ENCODE data around the gene DISC1. TPM values are rescaled to one million over a fixed set of nuclear protein-coding genes. Genes with fewer than 3 reads are reported as not detected.
"Not testable (repeated sequence)": the region's sequence is repeated elsewhere in the genome, so short reads cannot be mapped to it uniquely, and the experiment has no call there.

DISC1 gene
- total and polyA plus RNA-seq, 2 donors (not counting 1 experiment from before 2014, with no cell fraction given), result 2.7 to 4.3 TPM

GRCh38 chr1:231642061-231642460, 15.5 kb downstream of the DISC1 start:
- POLR2A ChIA-PET; H3K4me3 Mint-ChIP-seq; H3K9me3 Mint-ChIP-seq (ENCODE audit: insufficient read depth); H3K4me1 Mint-ChIP-seq; H3K27me3 Mint-ChIP-seq; H3K4me2 ChIP-seq (replicated peaks; ENCODE audit: low read depth, low read length, poor library complexity, severe bottlenecking); CTCF ChIA-PET; H4K20me1 ChIP-seq (ENCODE audit: control insufficient read depth, insufficient read depth, low read length, poor library complexity, severe bottlenecking); H3K4me3 ChIP-seq (ENCODE audit: control extremely low read depth in 1 of 5, extremely low read depth in 1 of 5, insufficient read depth in 1 of 5, low read depth in 2 of 5, low read length in 4 of 5); H3K27ac Mint-ChIP-seq; ATAC-seq (ENCODE audit: low read depth); H3K27me3 ChIP-seq (replicated peaks in 1 of 4; ENCODE audit: control extremely low read depth in 1 of 4, control insufficient read depth in 3 of 4, insufficient read depth in 4 of 4, low read length in 3 of 4); H2AFZ ChIP-seq (ENCODE audit: insufficient read depth, low read depth, low read length, poor library complexity, severe bottlenecking); H3K79me2 ChIP-seq (ENCODE audit: control insufficient read depth, insufficient read depth, low read length); DNase-seq; intact Hi-C loops (cut with micrococcal nuclease); H3K4me1 ChIP-seq (ENCODE audit: control insufficient read depth in 2 of 2, insufficient read depth in 2 of 2, low read length in 2 of 2); H3K36me3 ChIP-seq (replicated peaks in 1 of 2; ENCODE audit: control extremely low read depth in 1 of 2, control insufficient read depth in 1 of 2, extremely low read depth in 1 of 2, insufficient read depth in 2 of 2, low read length in 1 of 2); H3K9me3 ChIP-seq (ENCODE audit: control extremely low read depth in 1 of 3, control insufficient read depth in 2 of 3, insufficient read depth in 1 of 3, low read length in 2 of 3); H3K9ac ChIP-seq (ENCODE audit: low read length); H3K27ac ChIP-seq (ENCODE audit: low read length in 2 of 2): not testable (repeated sequence)
- 97% methylated on average over 31 of the region's 36 CpGs for WGBS (ENCODE audit: insufficient coverage)

DNA sequence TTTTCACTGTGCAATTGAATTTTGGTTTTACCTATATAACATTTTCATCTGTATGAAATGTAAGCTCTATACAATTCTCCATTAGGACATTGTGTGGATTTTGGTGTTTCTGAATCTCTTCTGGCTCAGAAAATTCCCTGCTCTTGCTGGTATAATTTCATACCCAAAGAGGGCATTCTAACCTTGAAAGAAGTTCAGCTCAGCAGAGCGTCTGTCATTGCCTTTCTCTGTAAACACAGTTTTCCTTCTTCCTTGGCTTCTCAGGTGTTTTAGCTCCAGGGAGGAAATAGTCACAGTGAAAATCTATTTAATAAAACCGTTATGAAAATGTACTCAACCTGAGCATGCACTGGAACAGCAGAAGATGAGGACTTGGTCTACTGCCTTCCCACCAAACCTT, 16.0 kb downstream of the DISC1 start:
- Histone ChIP-seq H4K20me1 (ENCODE audit: control insufficient read depth, insufficient read depth, low read length, poor library complexity, severe bottlenecking) (no peaks in the 10 kb centered on the region), H3K4me2 (replicated peaks; ENCODE audit: low read depth, low read length, poor library complexity, severe bottlenecking) (no peak overlapping the region), H3K4me1 (ENCODE audit: control insufficient read depth in 2 of 2, insufficient read depth in 2 of 2, low read length in 2 of 2) (no peaks in the 10 kb centered on the region), H3K4me3 (ENCODE audit: control extremely low read depth in 1 of 5, extremely low read depth in 1 of 5, insufficient read depth in 1 of 5, low read depth in 2 of 5, low read length in 4 of 5) (no peak overlapping the region), H3K27ac (ENCODE audit: low read length in 2 of 2) (no peak overlapping the region), H2AFZ (ENCODE audit: insufficient read depth, low read depth, low read length, poor library complexity, severe bottlenecking) (no peak overlapping the region), H3K27me3 (replicated peaks in 1 of 4; ENCODE audit: control extremely low read depth in 1 of 4, control insufficient read depth in 3 of 4, insufficient read depth in 4 of 4, low read length in 3 of 4) (no peaks in the 10 kb centered on the region), H3K79me2 (ENCODE audit: control insufficient read depth, insufficient read depth, low read length) (peaks cover 4% of the 10 kb centered on the region), H3K36me3 (replicated peaks in 1 of 2; ENCODE audit: control extremely low read depth in 1 of 2, control insufficient read depth in 1 of 2, extremely low read depth in 1 of 2, insufficient read depth in 2 of 2, low read length in 1 of 2) (no peaks in the 10 kb centered on the region), H3K9ac (ENCODE audit: low read length) (no peak overlapping the region), H3K9me3 (ENCODE audit: control extremely low read depth in 1 of 3, control insufficient read depth in 2 of 3, insufficient read depth in 1 of 3, low read length in 2 of 3) (peaks cover 0 to 3% (median 2%) of the 10 kb centered on the region in 3 donors)
- no peaks in the 10 kb centered on the region for H3K27me3 Mint-ChIP-seq
- intact Hi-C loops (cut with micrococcal nuclease), result no loop called here
- no peaks in the 10 kb centered on the region for H3K4me1 Mint-ChIP-seq
- ChIA-PET POLR2A (no interaction called here), CTCF (interaction anchor here (0.7 to 1.1 kb wide), 2 partner anchors 11 to 12 kb away, joined by 3 read pairs; no protein-coding TSS in a partner anchor)
- no peak overlapping the region for H3K4me3 Mint-ChIP-seq
- H3K9me3 Mint-ChIP-seq (ENCODE audit: insufficient read depth), result peaks cover 1% of the 10 kb centered on the region
- no peak for TF ChIP-seq EZH2 (IDR thresholded peaks at IDR 0.05; ENCODE audit: borderline replicate concordance, insufficient read depth, low read depth, low read length, poor library complexity, severe bottlenecking)
- TF ChIP-seq, protein P1, sequence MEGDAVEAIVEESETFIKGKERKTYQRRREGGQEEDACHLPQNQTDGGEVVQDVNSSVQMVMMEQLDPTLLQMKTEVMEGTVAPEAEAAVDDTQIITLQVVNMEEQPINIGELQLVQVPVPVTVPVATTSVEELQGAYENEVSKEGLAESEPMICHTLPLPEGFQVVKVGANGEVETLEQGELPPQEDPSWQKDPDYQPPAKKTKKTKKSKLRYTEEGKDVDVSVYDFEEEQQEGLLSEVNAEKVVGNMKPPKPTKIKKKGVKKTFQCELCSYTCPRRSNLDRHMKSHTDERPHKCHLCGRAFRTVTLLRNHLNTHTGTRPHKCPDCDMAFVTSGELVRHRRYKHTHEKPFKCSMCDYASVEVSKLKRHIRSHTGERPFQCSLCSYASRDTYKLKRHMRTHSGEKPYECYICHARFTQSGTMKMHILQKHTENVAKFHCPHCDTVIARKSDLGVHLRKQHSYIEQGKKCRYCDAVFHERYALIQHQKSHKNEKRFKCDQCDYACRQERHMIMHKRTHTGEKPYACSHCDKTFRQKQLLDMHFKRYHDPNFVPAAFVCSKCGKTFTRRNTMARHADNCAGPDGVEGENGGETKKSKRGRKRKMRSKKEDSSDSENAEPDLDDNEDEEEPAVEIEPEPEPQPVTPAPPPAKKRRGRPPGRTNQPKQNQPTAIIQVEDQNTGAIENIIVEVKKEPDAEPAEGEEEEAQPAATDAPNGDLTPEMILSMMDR (IDR thresholded peaks at IDR 0.05), result no peak
- no peak for ATAC-seq (ENCODE audit: low read depth)
- 73% methylated on average over 2 of the region's 2 CpGs for WGBS (ENCODE audit: insufficient coverage)
- DNase-seq, result no peak
- no peak overlapping the region for H3K27ac Mint-ChIP-seq
